ENCODE measurements around the gene ADGRD1.
"Not testable (repeated sequence)": the region's sequence is repeated elsewhere in the genome, so short reads cannot be mapped to it uniquely, and the experiment has no call there.

- not testable (repeated sequence) for TF ChIP-seq PATZ1 (CRISPR knock-in tag; IDR thresholded peaks at IDR 0.05; ENCODE audit: borderline replicate concordance); SNAI2 (CRISPR knock-in tag; IDR thresholded peaks at IDR 0.05); TOX (CRISPR knock-in tag; IDR thresholded peaks at IDR 0.05; ENCODE audit: borderline replicate concordance); CSDC2 (CRISPR knock-in tag; IDR thresholded peaks at IDR 0.05); ZFP30 (CRISPR knock-in tag; IDR thresholded peaks at IDR 0.05); ZNF70 (CRISPR knock-in tag; IDR thresholded peaks at IDR 0.05); ISL1 (CRISPR knock-in tag; IDR thresholded peaks at IDR 0.05)
Observed at GRCh38 chr12:131128966-131129619, 175.4 kb downstream of the ADGRD1 start.
